ENCODE results near the gene FARSA.
A peak's percentile ranks its signal among the peaks of the same experiment; 100 is the strongest.

- no peak for TF ChIP-seq TAF7 (optimal IDR thresholded peaks at IDR 0.05; ENCODE audit: borderline replicate concordance, low read depth, low read length)
- no peak for TF ChIP-seq JUN (IDR thresholded peaks at IDR 0.05; ENCODE audit: low read depth, low read length)
- no peak for TF ChIP-seq CTCF (IDR thresholded peaks at IDR 0.05; ENCODE audit: control extremely low read depth in 1 of 3, insufficient read depth in 1 of 3, low read depth in 1 of 3, low read length in 3 of 3)
- no peak for TF ChIP-seq ZNF274 (IDR thresholded peaks at IDR 0.05; ENCODE audit: borderline replicate concordance, extremely low read depth, low read length)
- TF ChIP-seq, protein P1, sequence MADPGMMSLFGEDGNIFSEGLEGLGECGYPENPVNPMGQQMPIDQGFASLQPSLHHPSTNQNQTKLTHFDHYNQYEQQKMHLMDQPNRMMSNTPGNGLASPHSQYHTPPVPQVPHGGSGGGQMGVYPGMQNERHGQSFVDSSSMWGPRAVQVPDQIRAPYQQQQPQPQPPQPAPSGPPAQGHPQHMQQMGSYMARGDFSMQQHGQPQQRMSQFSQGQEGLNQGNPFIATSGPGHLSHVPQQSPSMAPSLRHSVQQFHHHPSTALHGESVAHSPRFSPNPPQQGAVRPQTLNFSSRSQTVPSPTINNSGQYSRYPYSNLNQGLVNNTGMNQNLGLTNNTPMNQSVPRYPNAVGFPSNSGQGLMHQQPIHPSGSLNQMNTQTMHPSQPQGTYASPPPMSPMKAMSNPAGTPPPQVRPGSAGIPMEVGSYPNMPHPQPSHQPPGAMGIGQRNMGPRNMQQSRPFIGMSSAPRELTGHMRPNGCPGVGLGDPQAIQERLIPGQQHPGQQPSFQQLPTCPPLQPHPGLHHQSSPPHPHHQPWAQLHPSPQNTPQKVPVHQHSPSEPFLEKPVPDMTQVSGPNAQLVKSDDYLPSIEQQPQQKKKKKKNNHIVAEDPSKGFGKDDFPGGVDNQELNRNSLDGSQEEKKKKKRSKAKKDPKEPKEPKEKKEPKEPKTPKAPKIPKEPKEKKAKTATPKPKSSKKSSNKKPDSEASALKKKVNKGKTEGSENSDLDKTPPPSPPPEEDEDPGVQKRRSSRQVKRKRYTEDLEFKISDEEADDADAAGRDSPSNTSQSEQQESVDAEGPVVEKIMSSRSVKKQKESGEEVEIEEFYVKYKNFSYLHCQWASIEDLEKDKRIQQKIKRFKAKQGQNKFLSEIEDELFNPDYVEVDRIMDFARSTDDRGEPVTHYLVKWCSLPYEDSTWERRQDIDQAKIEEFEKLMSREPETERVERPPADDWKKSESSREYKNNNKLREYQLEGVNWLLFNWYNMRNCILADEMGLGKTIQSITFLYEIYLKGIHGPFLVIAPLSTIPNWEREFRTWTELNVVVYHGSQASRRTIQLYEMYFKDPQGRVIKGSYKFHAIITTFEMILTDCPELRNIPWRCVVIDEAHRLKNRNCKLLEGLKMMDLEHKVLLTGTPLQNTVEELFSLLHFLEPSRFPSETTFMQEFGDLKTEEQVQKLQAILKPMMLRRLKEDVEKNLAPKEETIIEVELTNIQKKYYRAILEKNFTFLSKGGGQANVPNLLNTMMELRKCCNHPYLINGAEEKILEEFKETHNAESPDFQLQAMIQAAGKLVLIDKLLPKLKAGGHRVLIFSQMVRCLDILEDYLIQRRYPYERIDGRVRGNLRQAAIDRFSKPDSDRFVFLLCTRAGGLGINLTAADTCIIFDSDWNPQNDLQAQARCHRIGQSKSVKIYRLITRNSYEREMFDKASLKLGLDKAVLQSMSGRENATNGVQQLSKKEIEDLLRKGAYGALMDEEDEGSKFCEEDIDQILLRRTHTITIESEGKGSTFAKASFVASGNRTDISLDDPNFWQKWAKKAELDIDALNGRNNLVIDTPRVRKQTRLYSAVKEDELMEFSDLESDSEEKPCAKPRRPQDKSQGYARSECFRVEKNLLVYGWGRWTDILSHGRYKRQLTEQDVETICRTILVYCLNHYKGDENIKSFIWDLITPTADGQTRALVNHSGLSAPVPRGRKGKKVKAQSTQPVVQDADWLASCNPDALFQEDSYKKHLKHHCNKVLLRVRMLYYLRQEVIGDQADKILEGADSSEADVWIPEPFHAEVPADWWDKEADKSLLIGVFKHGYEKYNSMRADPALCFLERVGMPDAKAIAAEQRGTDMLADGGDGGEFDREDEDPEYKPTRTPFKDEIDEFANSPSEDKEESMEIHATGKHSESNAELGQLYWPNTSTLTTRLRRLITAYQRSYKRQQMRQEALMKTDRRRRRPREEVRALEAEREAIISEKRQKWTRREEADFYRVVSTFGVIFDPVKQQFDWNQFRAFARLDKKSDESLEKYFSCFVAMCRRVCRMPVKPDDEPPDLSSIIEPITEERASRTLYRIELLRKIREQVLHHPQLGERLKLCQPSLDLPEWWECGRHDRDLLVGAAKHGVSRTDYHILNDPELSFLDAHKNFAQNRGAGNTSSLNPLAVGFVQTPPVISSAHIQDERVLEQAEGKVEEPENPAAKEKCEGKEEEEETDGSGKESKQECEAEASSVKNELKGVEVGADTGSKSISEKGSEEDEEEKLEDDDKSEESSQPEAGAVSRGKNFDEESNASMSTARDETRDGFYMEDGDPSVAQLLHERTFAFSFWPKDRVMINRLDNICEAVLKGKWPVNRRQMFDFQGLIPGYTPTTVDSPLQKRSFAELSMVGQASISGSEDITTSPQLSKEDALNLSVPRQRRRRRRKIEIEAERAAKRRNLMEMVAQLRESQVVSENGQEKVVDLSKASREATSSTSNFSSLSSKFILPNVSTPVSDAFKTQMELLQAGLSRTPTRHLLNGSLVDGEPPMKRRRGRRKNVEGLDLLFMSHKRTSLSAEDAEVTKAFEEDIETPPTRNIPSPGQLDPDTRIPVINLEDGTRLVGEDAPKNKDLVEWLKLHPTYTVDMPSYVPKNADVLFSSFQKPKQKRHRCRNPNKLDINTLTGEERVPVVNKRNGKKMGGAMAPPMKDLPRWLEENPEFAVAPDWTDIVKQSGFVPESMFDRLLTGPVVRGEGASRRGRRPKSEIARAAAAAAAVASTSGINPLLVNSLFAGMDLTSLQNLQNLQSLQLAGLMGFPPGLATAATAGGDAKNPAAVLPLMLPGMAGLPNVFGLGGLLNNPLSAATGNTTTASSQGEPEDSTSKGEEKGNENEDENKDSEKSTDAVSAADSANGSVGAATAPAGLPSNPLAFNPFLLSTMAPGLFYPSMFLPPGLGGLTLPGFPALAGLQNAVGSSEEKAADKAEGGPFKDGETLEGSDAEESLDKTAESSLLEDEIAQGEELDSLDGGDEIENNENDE (IDR thresholded peaks at IDR 0.05; ENCODE audit: insufficient replicate concordance, low read length): no peak
- peak; percentile 93 for TF ChIP-seq CHD2 (IDR thresholded peaks at IDR 0.05; ENCODE audit: low read length)
- no peak for TF ChIP-seq KDM1A (IDR thresholded peaks at IDR 0.05; ENCODE audit: borderline replicate concordance, low read length)
- peak; percentile 11 to 84 for TF ChIP-seq POLR2A (IDR thresholded peaks at IDR 0.05; ENCODE audit: control extremely low read depth in 1 of 2, low read depth in 2 of 2, low read length in 2 of 2)
- no peak for TF ChIP-seq YY1 (IDR thresholded peaks at IDR 0.05; ENCODE audit: low read depth, low read length)
- peak; percentile 6 for TF ChIP-seq ASH2L (IDR thresholded peaks at IDR 0.05; ENCODE audit: low read length)
- TF ChIP-seq RXRA (IDR thresholded peaks at IDR 0.05; ENCODE audit: insufficient read depth, low read depth, low read length): no peak
- TF ChIP-seq EP300 (IDR thresholded peaks at IDR 0.05; ENCODE audit: borderline replicate concordance in 1 of 2, low read depth in 2 of 2, low read length in 2 of 2): no peak
- TF ChIP-seq SRF (IDR thresholded peaks at IDR 0.05; ENCODE audit: low read depth, low read length): no peak
Measured at GRCh38 chr19:12946092-12946721, 12.7 kb upstream of the FARSA start.
